Measurements from ENCODE around the gene LPIN1.

- TF ChIP-seq POLR2A (IDR thresholded peaks at IDR 0.05; ENCODE audit: low read length), result no peak
- no peak for TF ChIP-seq GATA1 (IDR thresholded peaks at IDR 0.05; ENCODE audit: low read depth, low read length)
These were observed 24.0 kb upstream of the LPIN1 start for GRCh38 chr2:11722292-11723060.
